Activated CD8-positive, alpha-beta memory T cell treated with anti-CD3 and anti-CD28 coated beads, Interleukin-2, amount 50 U/mL, for 1 hour (primary cell): ENCODE measurements around the gene TCP11L2.
A peak's percentile ranks its signal among the peaks of the same experiment; 100 is the strongest.
"Not testable (repeated sequence)": the region's sequence is repeated elsewhere in the genome, so short reads cannot be mapped to it uniquely, and the experiment has no call there.

ENCODE experiments used
- DNase-seq: peaks from one replicate; pipeline ENCODE4 v3.0.0-alpha.2; 2020; ENCODE audit errors: extremely low read depth

Gene TCP11L2

DNA sequence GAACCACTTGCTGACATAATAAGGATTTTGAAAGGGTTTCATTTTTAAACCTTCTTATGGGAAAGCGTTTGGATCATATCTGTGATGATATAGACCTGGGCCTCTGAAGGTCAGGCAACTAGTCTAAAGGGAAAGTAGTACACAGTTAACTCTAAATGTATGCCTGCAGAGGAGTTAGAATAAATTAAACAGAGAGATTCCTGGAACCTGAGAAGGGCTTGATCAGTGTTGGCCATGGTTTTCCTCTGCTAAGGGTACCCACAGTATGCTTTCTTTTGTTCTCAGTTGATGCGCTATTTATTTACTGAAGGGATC, 40.6 kb downstream of the TCP11L2 start:
- no peak for DNase-seq

DNA sequence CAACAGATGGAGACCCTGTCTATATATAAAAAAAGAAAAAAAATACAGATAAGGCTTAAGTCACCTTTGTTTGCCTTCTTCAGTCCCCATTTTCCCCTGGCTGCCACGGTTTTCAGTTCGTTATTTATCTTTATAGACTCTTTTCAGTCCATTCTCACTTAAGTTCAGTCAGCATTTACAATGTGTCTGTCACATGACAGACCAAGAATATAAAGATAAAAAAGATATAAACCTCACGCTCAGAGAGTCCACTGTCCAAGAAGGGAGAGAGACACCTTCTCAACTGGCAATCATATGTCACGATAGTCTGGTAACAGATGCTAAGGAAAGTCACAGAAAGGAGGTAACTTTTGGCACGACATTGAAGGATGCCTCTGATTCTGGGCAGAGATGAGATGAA, 41.6 kb downstream of the TCP11L2 start:
- no peak for DNase-seq

DNA sequence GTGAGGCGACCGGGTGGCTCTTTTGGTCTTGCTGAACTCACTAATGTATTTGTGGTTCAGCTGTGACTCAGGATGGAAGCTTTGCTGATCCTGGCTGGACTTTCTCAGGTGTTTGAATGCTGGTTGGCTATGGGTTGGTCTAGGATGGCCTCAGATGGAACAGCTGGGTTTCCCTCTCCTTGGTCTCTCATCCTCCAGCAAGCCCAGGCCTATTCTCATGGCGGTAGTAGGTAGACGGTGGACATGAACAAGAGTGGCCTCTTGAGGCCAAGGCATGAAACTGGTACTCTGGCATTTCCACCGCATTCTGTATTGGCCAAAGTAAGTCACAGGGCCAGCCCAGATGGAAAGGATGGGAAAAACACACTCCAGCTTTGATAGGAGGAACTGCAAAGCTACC, 43.2 kb downstream of the TCP11L2 start:
- DNase-seq, result no peak

DNA sequence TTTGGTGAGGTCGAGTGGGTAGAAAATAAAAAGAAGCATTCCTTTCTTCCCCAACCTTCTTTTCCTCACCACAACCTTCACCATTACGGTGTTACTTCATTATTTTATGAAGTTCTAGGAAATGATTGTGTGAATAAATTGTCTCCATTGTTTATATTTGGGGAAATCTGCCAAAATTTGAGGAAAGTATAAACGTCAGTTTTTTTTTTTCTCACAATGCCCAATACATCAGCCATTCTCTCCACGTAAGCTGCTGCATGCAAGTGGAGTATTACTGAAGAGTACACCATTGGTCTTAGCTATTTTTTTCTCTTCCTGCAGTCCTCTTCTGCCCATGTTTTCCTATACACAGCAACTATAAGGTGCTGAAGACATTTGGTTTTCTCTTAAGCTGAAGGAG, 45.9 kb downstream of the TCP11L2 start:
- DNase-seq, result no peak

DNA sequence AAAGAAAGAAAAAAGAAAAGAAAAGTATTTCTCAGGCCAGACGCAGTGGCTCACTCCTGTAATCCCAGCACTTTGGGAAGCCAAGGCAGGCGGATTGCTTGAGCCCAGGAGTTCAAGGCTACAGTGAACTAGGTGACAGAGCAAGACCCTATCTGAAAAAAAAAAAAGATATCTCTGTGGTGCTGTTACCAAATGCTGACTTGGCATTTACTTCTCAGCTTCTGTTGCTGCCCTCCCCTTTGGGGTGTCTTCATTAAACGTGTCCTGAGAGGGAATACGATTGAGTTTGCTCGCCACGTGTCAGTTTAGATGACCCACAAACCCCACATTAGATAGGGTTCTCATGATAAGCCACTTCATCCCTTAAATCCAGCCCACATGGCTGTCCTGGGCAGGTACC, 50.6 kb downstream of the TCP11L2 start:
- DNase-seq, result no peak

DNA sequence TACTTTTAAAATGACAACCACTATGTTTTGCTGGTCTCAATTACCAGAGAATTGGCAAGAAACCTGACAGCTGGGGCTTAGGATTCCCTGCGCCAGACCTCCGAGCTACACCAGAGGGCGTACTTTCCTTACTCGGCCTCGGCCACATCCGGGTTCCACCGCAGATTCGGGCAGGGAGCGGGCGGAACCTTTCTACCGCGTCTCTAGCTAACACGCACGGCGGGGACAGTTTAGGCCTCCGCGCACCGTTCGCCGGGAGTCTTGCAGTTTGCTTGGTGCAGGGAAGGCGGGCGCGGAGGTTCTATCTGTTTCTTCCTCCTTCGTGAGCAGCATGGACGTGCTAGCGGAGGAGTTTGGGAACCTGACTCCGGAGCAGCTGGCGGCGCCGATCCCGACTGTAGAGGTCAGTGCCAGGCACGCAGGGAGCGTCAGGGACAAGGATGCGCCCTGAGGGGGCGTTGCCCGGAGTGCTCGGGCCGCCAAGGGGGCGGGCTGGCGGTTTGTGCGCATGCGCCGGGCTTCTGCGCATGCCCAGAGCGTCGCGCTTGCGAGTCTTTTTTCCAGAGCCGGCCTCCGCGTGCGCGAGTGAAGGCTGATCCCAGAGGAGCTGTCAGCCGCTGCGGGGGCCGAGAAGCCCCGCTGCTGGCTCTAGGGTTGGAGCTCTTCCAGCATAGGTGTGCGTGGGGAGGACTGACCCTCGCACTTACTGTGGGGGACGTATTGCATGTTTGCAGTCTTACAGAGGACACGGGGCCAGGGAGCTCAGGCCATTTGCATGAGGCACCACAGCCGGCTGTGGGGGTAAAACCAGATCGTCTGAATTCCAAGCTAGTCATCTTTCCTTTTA, 55.2 kb downstream of the TCP11L2 start, which contains the start of gene POLR3B:
Gene POLR3B, plus strand, starts transcription at position 200 of the 847 bp plus-strand sequence. Its CDS starts 132 bp downstream, at position 332.
- peak; percentile 96 for DNase-seq

DNA sequence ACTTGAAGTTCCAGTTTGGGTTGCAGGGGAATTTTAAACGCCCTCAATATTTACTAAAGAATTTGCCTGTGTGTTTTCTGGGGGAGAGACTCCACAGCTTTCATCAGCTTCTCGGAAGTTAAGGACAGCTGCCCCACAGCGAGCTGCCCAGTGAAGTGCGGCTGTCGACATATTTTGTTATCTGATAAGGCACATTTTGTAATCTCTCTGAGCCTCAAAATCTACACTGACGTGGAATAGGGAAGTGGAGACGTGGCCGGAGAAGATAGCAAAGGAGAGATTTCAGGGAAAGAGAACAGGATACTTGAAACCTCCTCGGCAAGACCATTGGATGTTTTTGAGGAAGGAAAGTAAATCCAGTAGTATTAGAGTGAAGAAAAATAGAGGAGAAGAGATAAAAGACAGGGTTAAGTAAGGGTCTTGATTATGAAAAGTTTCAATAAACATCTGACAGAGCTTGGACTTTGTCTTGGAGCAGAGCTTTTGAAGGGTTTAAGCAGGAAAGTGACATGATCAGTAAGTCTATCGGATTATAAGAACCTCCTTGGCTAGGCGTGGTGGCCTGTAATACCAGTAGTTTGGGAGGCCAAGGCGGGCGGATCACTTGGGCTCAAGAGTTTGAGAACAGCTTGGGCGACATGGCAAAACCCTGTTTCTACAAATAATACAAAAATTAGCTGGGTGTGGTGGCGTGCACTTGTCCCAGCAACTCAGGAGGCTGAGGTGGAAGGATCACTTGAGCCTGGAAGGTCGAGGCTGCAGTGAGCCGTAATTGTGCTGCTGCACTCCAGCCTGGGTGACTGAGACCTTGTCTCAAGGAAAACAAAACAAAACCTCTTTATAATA, 56.1 kb downstream of the TCP11L2 start:
- no peak for DNase-seq

DNA sequence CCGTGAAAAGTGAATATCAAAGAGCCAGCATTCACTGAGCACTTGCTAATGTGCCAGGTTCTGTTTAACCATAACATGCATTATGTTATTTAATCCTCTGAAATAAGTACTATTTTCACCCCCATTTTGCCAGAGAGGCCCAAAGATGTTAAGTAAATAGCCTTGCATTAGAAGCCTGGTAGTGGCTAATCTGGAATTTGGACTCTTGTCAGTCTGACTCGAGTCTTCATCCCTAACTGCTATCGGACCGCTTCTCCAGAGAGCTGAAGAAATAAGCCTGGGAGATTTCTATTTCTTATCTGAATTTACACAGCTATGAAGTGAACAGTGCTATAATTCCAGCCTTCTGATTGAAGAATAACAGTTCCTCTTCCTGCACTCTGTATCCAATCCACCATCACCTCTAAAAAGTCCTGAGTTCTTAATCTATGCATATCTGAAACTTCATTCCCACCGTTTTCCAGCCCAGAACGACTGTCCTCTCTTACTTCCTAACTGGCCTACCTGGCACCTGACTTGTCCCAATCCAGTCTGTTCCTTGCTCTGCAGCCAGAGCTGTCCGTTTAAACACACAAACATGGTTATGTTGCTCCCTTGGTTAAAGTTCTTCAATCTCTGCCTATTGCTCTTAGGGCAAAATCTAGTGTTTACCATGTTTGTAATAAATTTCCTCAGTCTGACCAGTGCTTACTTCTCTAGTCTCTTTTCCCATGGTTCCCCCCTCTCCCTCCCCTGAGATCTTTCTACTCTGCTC, 57.3 kb downstream of the TCP11L2 start:
- no peak for DNase-seq

DNA sequence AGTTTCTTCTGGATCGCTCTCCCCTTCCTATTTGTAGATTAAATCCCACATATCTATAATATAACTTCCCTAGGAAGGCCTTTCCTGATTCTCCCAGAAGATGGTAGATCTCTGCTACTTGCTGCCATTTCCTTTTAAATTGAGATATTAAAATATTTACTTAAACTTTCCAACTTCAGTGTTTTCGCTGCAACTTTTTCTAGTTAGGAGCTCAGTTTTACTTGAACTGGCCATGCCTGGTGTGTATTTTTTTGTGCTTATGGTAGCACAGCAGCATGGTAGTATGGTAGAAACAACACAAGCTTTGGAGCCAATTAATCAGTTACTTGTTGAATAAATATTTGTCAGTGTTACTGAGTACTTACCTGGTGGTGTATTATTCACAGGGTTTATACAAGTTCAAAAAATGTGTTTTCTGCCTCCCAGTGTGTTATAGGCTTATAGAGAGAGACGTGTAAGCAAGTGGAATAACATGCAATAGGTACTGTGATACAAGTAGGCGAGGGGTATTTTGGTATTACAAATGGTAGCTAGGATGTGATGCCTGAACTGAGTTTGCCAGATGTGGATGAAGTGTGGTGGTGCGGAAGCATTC, 58.0 kb downstream of the TCP11L2 start:
- no peak for DNase-seq

DNA sequence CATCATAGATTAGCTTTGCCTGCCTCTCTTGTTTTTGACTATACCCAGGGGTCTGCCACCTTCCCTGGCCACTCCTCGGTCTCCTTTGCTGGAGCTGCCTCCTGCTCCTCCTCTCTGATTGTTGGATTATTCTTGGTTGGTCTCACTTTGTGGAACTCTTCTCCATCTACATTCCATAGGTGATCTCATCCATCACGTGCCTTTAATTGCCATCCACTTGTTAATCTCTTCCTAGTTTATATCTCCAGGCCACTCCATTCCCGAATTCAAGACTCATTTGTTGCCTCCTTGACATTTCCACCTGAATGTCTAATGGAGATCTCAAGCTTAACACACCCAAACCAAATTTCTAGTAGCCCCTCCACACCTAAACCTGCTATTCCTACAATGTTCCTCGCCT, 60.4 kb downstream of the TCP11L2 start:
- DNase-seq, result no peak

DNA sequence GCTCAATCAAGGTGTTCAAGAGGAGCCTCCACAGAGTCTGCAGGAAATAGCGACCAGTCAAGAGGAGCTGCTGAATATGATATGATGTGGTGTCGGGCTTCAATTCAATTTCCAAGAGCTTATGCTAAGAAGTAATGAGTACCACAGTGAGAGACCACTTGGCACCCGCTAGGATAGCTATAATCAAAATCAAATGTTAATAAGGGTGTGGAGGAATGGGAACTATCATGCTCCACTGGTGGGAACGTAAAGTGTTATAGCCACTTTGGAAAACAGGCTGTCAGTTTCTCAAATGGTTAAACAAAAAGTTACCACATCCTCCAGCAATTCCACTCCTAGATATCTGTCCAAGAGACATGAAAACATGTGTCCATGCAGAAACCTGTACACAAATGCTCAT, 61.7 kb downstream of the TCP11L2 start:
- no peak for DNase-seq

DNA sequence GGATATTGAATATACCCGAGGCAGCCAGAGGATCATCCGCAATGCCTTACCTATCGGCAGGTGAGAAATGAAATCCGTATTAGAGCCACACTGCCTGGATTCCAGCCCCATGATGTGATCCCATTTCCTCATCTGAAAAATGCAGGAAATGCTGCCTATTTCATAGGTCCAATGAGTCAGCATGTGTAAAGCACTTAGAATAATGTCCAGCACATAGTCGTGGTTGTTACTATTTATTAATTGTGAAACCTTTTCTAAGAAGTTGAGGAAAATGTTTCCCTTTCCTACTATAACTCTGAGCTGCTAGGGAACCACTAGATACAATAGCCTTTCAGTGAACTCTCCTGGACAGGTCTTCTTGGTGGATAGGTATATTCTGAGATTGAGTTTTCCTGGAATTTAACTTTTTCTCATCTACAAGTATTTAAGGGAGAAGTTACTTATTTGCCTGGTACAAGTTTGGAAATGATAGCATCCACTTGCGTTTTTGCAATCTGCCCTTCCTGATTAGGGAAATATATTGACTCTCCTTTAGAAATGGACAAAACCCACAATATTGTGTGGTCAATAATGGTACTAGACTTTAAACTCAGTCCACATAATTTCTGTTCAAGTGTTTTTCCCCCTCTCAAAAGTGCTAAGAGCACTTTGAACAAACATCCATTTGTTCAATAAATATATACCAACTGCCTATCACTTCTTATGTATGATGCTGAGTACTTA, 67.3 kb downstream of the TCP11L2 start:
- DNase-seq, result no peak

DNA sequence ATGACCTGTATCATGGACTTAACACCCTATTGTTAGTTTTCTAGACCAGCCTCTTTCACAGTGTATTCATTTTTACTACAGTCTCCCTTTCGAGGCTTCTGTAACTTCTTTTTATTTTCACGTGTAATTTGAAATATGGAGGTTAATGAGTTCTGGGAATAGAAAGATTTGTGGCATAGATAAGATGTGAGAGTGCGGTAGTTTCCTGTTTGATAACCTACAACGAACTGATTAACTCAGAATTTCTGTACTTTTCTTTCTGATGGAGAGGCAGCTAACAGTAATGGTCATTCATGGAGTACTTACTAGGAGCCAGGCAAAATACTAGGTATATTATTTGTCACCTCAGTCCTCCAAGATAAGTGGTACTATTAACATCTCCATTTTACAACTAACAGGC, 76.3 kb downstream of the TCP11L2 start:
- no peak for DNase-seq

DNA sequence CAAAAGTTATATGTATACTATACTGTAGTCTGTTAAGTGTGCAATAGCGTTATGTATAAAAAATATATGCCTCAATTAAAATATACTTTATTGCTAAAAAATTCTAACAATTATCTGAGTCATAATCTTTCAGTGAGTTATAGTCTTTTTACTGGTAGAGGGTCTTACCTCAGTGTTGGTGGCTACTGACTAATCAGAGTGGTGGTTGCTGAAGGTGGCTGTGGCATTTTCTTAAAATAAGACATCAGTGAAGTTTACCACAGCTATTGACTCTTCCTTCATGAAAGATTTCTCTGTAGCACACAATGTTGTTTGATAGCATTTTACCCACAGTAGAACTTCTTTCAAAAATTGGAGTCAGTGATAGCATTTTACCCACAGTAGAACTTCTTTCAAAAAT, 78.4 kb downstream of the TCP11L2 start:
- DNase-seq, result no peak

DNA sequence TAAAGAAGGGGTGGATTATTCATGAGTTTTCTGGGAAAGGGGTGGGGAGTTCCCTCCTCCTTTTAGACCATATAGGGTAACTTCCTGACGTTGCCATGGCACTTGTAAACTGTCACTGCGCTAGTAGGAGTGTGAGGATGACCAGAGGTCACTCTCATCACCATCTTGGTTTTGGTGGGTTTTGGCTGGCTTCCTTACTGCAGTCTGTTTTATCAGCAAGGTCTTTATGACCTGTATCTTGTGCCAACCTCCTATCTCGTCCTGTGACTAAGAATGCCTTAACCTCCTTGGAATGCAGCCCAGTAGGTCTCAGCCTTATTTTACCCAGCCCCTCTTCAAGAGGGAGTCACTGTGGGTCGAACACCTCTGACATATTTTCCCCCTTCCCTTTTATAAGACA, 79.3 kb downstream of the TCP11L2 start:
- not testable (repeated sequence) for DNase-seq

DNA sequence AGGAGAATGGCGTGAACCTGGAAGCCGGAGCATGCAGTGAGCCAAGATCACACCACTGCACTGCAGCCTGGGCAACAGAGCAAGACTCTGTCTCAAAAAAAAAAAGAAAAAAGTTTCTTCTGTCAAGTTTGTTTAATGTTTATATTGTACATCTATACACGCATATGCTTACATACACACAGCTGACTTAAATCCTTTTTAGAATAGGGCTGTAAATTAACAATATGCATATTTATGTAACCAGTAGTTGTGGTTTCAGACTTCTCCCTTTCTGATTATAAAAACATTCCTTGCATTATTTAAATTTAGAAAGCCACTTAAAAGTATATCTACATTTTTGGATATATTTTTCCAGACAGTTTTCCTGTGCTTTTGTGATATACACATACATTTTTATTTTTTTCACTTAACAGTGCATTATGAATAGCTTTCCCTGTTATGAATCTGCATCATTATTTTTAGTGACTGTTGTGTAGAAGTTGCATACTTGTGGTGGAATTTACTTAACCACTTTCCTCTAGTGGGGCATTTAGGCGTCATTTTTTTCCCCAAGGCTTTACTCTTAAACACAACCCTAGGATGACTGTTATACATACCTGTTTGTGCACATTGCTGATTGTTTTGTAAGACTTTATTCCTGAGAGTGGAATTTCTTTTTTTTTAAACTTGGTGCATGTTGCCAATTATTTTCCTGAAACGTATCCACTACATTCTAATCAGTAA, 84.4 kb downstream of the TCP11L2 start:
- no peak for DNase-seq

DNA sequence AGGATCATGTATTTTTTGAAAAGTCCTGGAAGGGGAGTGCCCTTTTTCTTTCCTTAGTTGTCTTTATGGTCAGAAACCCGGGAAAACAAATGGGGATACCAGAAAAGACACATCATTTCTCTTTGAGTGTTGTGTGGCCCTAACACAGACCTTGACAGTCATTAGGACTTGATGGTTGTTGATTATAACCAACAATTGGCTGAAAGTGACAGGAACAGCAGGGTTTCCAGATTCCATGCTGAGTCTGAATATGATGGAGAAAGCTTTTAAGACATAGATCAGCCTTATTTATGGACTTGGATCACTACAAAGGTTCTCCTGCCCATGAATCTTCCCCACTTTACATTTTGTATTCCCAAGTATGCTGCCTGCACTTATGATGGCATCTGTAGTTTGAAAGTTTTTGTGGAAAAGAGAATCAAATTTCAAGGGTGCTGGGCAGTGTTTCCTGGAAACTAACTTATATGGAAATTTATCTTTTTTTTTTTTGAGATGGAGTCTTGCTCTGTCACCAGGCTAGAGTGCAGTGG, 85.4 kb downstream of the TCP11L2 start:
- no peak for DNase-seq

DNA sequence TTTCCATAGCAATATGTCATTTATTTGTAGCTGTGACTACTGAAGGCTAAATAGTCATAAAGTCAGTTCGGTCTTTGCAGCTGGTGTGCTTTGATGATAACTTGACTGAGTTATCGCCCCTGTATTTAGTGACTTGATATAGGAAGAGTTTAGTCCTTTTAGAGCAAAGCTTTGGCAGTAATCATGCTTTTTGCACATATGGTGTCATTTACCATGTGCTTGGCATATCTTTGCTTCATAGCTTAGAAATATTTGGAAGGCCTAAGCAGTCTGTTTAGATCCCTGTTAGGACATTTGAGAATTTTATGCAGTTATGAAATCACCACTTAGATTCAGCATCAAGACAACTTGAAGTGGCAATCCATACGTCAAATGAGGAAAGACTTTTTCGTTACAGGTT, 86.6 kb downstream of the TCP11L2 start:
- no peak for DNase-seq

DNA sequence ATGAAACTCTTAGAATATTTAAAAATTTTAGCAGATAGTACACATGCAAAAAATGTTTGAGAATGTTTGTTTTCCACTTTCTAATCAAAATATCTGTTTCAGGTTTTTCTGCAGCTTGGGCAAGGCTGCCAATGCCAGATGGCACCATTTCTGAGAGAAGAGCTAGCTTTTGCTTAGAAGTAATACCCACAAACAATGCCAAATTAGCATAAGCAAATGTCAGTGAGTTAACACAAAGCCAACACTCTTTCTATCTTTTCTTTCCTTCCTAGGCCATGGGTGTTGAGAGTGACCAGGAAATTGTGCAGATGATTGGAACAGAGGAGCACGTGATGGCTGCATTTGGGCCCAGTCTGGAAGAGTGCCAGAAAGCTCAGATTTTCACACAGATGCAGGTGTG, 90.2 kb downstream of the TCP11L2 start:
- DNase-seq, result no peak
